HCT116 (cell line): ENCODE measurements around the gene RAB3GAP1. TPM values are rescaled to one million over a fixed set of nuclear protein-coding genes. Genes with fewer than 3 reads are reported as not detected.

Experiments
- ATAC-seq: fragments of 200-7000 bp; cut with Tn5 transposase; 2 replicates; pipeline ENCODE4 v1.9.1; 2020; ENCODE audit warnings: mild to moderate bottlenecking, moderate library complexity
- BruUV-seq: library from RNA; stranded (reverse); fragments of 400-500 nt; replicated peaks from 2 replicates; lab custom pipeline; 2021; lab: Mats Ljungman, UMichigan
- CTCF ChIA-PET: fragments of 300-600 bp; sonication (Branson Sonifier 250); formaldehyde crosslinking; loops from one replicate; lab custom pipeline; 2021; ENCODE audit warnings: antibody characterized with exemption; lab: Charles Lee
- POLR2A ChIA-PET: fragments of 300-600, 350-600 bp; sonication (Branson Sonifier 250); formaldehyde crosslinking; loops from one replicate; lab custom pipeline; 2021; ENCODE audit warnings: antibody characterized with exemption; lab: Charles Lee
- RAD21 ChIA-PET, 2 experiments: fragments of 300-600 bp; sonication (Branson Sonifier 250); formaldehyde crosslinking; loops; one replicate each; lab custom pipeline; 2023; ENCODE audit warnings: low total read pairs in 2 of 2; ENCODE audit not compliant: uncharacterized antibody in 2 of 2, unreplicated experiment in 2 of 2, low non-redundant PET in 1 of 2; lab: Charles Lee
- DNase-seq: peaks from one replicate; pipeline ENCODE4 v3.0.0-alpha.2; 2010; ENCODE audit warnings: low read depth, low spot score
- H2AFZ ChIP-seq: fragments of 200-600 bp; shearing (Covaris generic), sonication (generic); 2 replicates; pipeline ENCODE4 v1.6.1; 2017; ENCODE audit warnings: low read depth, mixed run types, mixed read lengths, antibody characterized with exemption, low read length; ENCODE audit not compliant: poor library complexity, severe bottlenecking
- H3K27ac ChIP-seq: 2 replicates; pipeline ENCODE4 v1.5.1; 2012; ENCODE audit warnings: low read depth, low read length
- H3K27me3 ChIP-seq: fragments of 200-600 bp; sonication (generic); 2 replicates; pipeline ENCODE4 v1.6.1; 2016; ENCODE audit warnings: mixed run types, low read length, mixed read lengths; ENCODE audit not compliant: insufficient read depth
- H3K36me3 ChIP-seq, 2 experiments: fragments of 200-500 bp in 1 of 2; fragments of 200-600 bp in 1 of 2; sonication (Bioruptor generic) in 1 of 2; sonication (generic) in 1 of 2; 2 replicates each; pipeline versions ENCODE4 v1.5.1 to v1.6.1; 2014 to 2016; ENCODE audit warnings: low read length in 2 of 2, inconsistent platforms in 1 of 2, mixed read lengths in 1 of 2, mixed run types in 1 of 2; ENCODE audit not compliant: insufficient read depth in 2 of 2, control insufficient read depth in 1 of 2
- H3K4me1 ChIP-seq, 2 experiments: fragments of 200-600 bp in 1 of 2; sonication (generic) in 1 of 2; 2 replicates each; pipeline versions ENCODE4 v1.5.1 to v1.6.1; 2012 to 2017; ENCODE audit warnings: low read length in 2 of 2, inconsistent platforms in 1 of 2, mild to moderate bottlenecking in 1 of 2, mixed read lengths in 1 of 2, mixed run types in 1 of 2, moderate library complexity in 1 of 2; ENCODE audit not compliant: insufficient read depth in 2 of 2, control insufficient read depth in 1 of 2
- H3K4me2 ChIP-seq: fragments of 200-600 bp; sonication (generic); 2 replicates; pipeline ENCODE4 v1.6.1; 2017; ENCODE audit warnings: mixed run types, low read length, mixed read lengths
- H3K4me3 ChIP-seq, 2 experiments: fragments of 200-600 bp in 1 of 2; sonication (generic) in 1 of 2; replicated peaks in 1 of 2; 2 replicates each; pipeline ENCODE4 v1.5.1; 2011 to 2016; ENCODE audit warnings: low read length in 2 of 2, control low read depth in 1 of 2, low read depth in 1 of 2, mild to moderate bottlenecking in 1 of 2, mixed read lengths in 1 of 2, mixed run types in 1 of 2
- H3K79me2 ChIP-seq: fragments of 200-600 bp; sonication (generic); 2 replicates; pipeline ENCODE4 v1.6.1; 2017; ENCODE audit warnings: mild to moderate bottlenecking, mixed run types, low read length, moderate library complexity, mixed read lengths; ENCODE audit not compliant: insufficient read depth
- H3K9ac ChIP-seq: fragments of 200-600 bp; sonication (generic); 2 replicates; pipeline ENCODE4 v1.6.1; 2016; ENCODE audit warnings: low read length, mixed read lengths
- H3K9me2 ChIP-seq: fragments of 200-600 bp; sonication (generic), shearing (Covaris generic); 2 replicates; pipeline ENCODE4 v1.6.1; 2017; ENCODE audit warnings: mixed run types, mild to moderate bottlenecking, moderate library complexity; ENCODE audit not compliant: insufficient read depth
- H3K9me3 ChIP-seq, 2 experiments: fragments of 200-500 bp in 1 of 2; fragments of 200-600 bp in 1 of 2; sonication (Bioruptor generic) in 1 of 2; sonication (generic) in 1 of 2; 2 replicates each; pipeline ENCODE4 v1.6.1; 2014 to 2017; ENCODE audit warnings: low read length in 2 of 2, mixed read lengths in 2 of 2, inconsistent platforms in 1 of 2, low read depth in 1 of 2, mild to moderate bottlenecking in 1 of 2, mixed run types in 1 of 2, moderate library complexity in 1 of 2; ENCODE audit not compliant: control insufficient read depth in 1 of 2, insufficient read depth in 1 of 2
- H4K20me1 ChIP-seq: fragments of 200-600 bp; sonication (generic), shearing (Covaris generic); 2 replicates; pipeline ENCODE4 v1.6.1; 2017; ENCODE audit warnings: mixed run types, mild to moderate bottlenecking, moderate library complexity; ENCODE audit not compliant: insufficient read depth
- ATF3 ChIP-seq: IDR thresholded peaks from 2 replicates; pipeline ENCODE4 v1.6.1; 2012
- CTCF ChIP-seq, 3 experiments: fragments of 200-600 bp in 1 of 3; sonication (generic) in 1 of 3; IDR thresholded peaks in 2 of 3; conservative IDR thresholded peaks in 1 of 3; 2 replicates each; pipeline ENCODE4 v1.5.1; 2012 to 2017; ENCODE audit warnings: low read depth in 2 of 3, low read length in 2 of 3, antibody characterized with exemption in 1 of 3, borderline replicate concordance in 1 of 3, control low read depth in 1 of 3, mild to moderate bottlenecking in 1 of 3, mixed read lengths in 1 of 3, mixed run types in 1 of 3, moderate library complexity in 1 of 3; ENCODE audit not compliant: insufficient read depth in 1 of 3
- EGR1 ChIP-seq: IDR thresholded peaks from 2 replicates; pipeline ENCODE4 v1.6.1; 2012; ENCODE audit warnings: low read depth
- ELF1 ChIP-seq: IDR thresholded peaks from 2 replicates; pipeline ENCODE4 v1.6.1; 2012; ENCODE audit warnings: low read depth, borderline replicate concordance
- FOSL1 ChIP-seq: IDR thresholded peaks from 2 replicates; pipeline ENCODE4 v1.6.1; 2012; ENCODE audit warnings: low read depth
- POLR2A ChIP-seq: IDR thresholded peaks from 2 replicates; pipeline ENCODE4 v1.7.0; 2011; ENCODE audit warnings: borderline replicate concordance; ENCODE audit not compliant: insufficient read depth, insufficient read length; ENCODE audit errors: extremely low read depth
- POLR2AphosphoS5 ChIP-seq: IDR thresholded peaks from 2 replicates; pipeline ENCODE4 v1.6.1; 2011; ENCODE audit warnings: mild to moderate bottlenecking, low read depth, low read length, moderate library complexity
- REST ChIP-seq: IDR thresholded peaks from 2 replicates; pipeline ENCODE4 v1.6.1; 2012; ENCODE audit warnings: low read depth
- SIN3A ChIP-seq: IDR thresholded peaks from 2 replicates; pipeline ENCODE4 v1.6.1; 2012; ENCODE audit warnings: low read depth
- SP1 ChIP-seq: IDR thresholded peaks from 2 replicates; pipeline ENCODE4 v1.6.1; 2012; ENCODE audit warnings: low read depth
- SRF ChIP-seq: IDR thresholded peaks from 2 replicates; pipeline ENCODE4 v1.6.1; 2012; ENCODE audit warnings: low read depth
- TCF7L2 ChIP-seq: IDR thresholded peaks from 2 replicates; pipeline ENCODE4 v1.7.0; 2011; ENCODE audit warnings: borderline replicate concordance, inconsistent platforms; ENCODE audit not compliant: insufficient read depth, insufficient read length; ENCODE audit errors: extremely low read depth
- ZBTB33 ChIP-seq: IDR thresholded peaks from 2 replicates; pipeline ENCODE4 v1.6.1; 2011; ENCODE audit warnings: mild to moderate bottlenecking, low read length, moderate library complexity; ENCODE audit not compliant: insufficient replicate concordance; ENCODE audit errors: extremely low read depth
- ZFX ChIP-seq: fragments of 450-650 bp; IDR thresholded peaks from 2 replicates; pipeline ENCODE4 v1.6.1; 2017
- ZNF274 ChIP-seq: fragments of 200-500 bp; sonication (Bioruptor generic); IDR thresholded peaks from 2 replicates; pipeline ENCODE4 v1.6.1; 2014; ENCODE audit warnings: mild to moderate bottlenecking, low read depth, low read length, inconsistent platforms
- intact Hi-C: fragments of 100-400 bp; cut with micrococcal nuclease; formaldehyde crosslinking; loops from 2 replicates; pipeline ENCODE4 v1.10.0; 2022
- total RNA-seq: library from RNA; stranded (reverse); gene quantifications from one replicate; pipeline ENCODE4 v1.2.1, GENCODE V29; 2021; ENCODE audit not compliant: unreplicated experiment

The RAB3GAP1 gene
- total RNA-seq, 1 experiment from 2014 or later = 38.5 TPM

- Histone ChIP-seq H3K9ac (no peak overlapping the region), H3K9me2 (no peaks in the 10 kb centered on the region), H3K27me3 (no peaks in the 10 kb centered on the region), H3K4me3 (no peak overlapping the region), H3K36me3 (peaks cover 2 to 4% of the 10 kb centered on the region in 2 experiments; a peak in 1 of 4 replicates), H4K20me1 (no peaks in the 10 kb centered on the region), H3K9me3 (no peaks in the 10 kb centered on the region), H3K27ac (no peak overlapping the region), H3K4me2 (no peak overlapping the region), H3K79me2 (peaks cover 76% of the 10 kb centered on the region), H2AFZ (no peak overlapping the region), H3K4me1 (peaks cover 9 to 12% of the 10 kb centered on the region in 2 experiments; a peak in 2 of 4 replicates)
- DNase-seq (no peak), ATAC-seq (no peak)
- intact Hi-C loops = no loop called here
- POLR2A ChIA-PET = no interaction called here
- CTCF ChIA-PET = no interaction called here
- BruUV-seq = no TSS peak
- TF ChIP-seq EGR1 = no peak
- no peak for TF ChIP-seq ZNF274
- no peak for TF ChIP-seq POLR2AphosphoS5
- no peak for TF ChIP-seq POLR2A
- TF ChIP-seq SP1 = no peak
- TF ChIP-seq ELF1 = no peak
- no peak for TF ChIP-seq CTCF (IDR thresholded peaks at IDR 0.05 in 2 of 3, conservative IDR thresholded peaks at IDR 0.05 in 1 of 3; ENCODE audit: borderline replicate concordance in 1 of 3, insufficient read depth in 1 of 3, low read depth in 2 of 3, low read length in 2 of 3)
- no peak for TF ChIP-seq ZFX
- no peak for TF ChIP-seq TCF7L2
- no peak for TF ChIP-seq SIN3A
- TF ChIP-seq REST = no peak
- no peak for TF ChIP-seq FOSL1
- no peak for TF ChIP-seq ZBTB33
- no peak for TF ChIP-seq ATF3
- no peak for TF ChIP-seq SRF
- RAD21 ChIA-PET = no interaction called here
Observed at GRCh38 chr2:135055182-135055786, 3.2 kb downstream of the RAB3GAP1 start.
